Common myeloid progenitor, CD34-positive (primary cell): ENCODE measurements around the gene SYT1.

Source experiments
- CTCF ChIA-PET: fragments of 350-600 bp; sonication (Branson Sonifier 250); formaldehyde crosslinking; loops from one replicate; lab custom pipeline; 2021; ENCODE audit warnings: antibody characterized with exemption; lab: Charles Lee
- POLR2A ChIA-PET: fragments of 350-600 bp; sonication (Branson Sonifier 250); formaldehyde crosslinking; loops from one replicate; lab custom pipeline; 2021; ENCODE audit warnings: antibody characterized with exemption; lab: Charles Lee
- DNase-seq, 3 donors: peaks; one replicate each; pipeline versions ENCODE4 v3.0.0 to v3.0.0-alpha.2; 2013
- H3K27ac ChIP-seq, 2 experiments: 1 replicate in 1 of 2; 2 replicates in 1 of 2; pipeline ENCODE4 v1.7.0; 2013; ENCODE audit warnings: inconsistent platforms in 2 of 2, low read length in 2 of 2, mild to moderate bottlenecking in 2 of 2, low read depth in 1 of 2, moderate library complexity in 1 of 2; ENCODE audit not compliant: severe bottlenecking in 2 of 2, insufficient read depth in 1 of 2, poor library complexity in 1 of 2
- H3K27me3 ChIP-seq, 5 experiments: replicated peaks in 2 of 5; 1 replicate in 3 of 5; 2 replicates in 2 of 5; pipeline versions ENCODE4 v1.6.1 to v1.7.0; 2013; ENCODE audit warnings: low read length in 4 of 5, mild to moderate bottlenecking in 2 of 5, moderate library complexity in 2 of 5, inconsistent platforms in 1 of 5; ENCODE audit not compliant: insufficient read depth in 5 of 5, control insufficient read depth in 4 of 5
- H3K36me3 ChIP-seq, 4 experiments: 1 replicate in 2 of 4; 2 replicates in 2 of 4; pipeline versions ENCODE4 v1.6.1 to v1.7.0; 2013; ENCODE audit warnings: low read length in 3 of 4, control low read depth in 1 of 4, mild to moderate bottlenecking in 1 of 4; ENCODE audit not compliant: control insufficient read depth in 4 of 4, insufficient read depth in 4 of 4
- H3K4me1 ChIP-seq, 4 experiments: 1 replicate in 3 of 4; 2 replicates in 1 of 4; pipeline versions ENCODE4 v1.6.1 to v1.7.1; 2013; ENCODE audit warnings: low read length in 3 of 4, mild to moderate bottlenecking in 3 of 4, control low read depth in 1 of 4, inconsistent platforms in 1 of 4, moderate library complexity in 1 of 4; ENCODE audit not compliant: control insufficient read depth in 4 of 4, insufficient read depth in 4 of 4; ENCODE audit errors: control extremely low read depth in 1 of 4
- H3K4me3 ChIP-seq, 7 experiments: 1 replicate in 4 of 7; 2 replicates in 3 of 7; pipeline versions ENCODE4 v1.5.1 to v1.7.0; 2013; ENCODE audit warnings: mild to moderate bottlenecking in 7 of 7, low read length in 6 of 7, moderate library complexity in 6 of 7, inconsistent platforms in 2 of 7, low read depth in 2 of 7, control low read depth in 1 of 7; ENCODE audit not compliant: insufficient read depth in 4 of 7, control insufficient read depth in 1 of 7; ENCODE audit errors: extremely low read depth in 1 of 7
- H3K9me3 ChIP-seq, 5 experiments: 1 replicate in 4 of 5; 2 replicates in 1 of 5; pipeline versions ENCODE4 v1.6.1 to v1.7.1; 2013; ENCODE audit warnings: low read length in 4 of 5, mild to moderate bottlenecking in 2 of 5, inconsistent platforms in 1 of 5, low read depth in 1 of 5, moderate library complexity in 1 of 5; ENCODE audit not compliant: control insufficient read depth in 4 of 5, insufficient read depth in 2 of 5; ENCODE audit errors: control extremely low read depth in 1 of 5
- WGBS: methylation state at CpG from one replicate; pipeline ENCODE4 v1.1.5; 2013; ENCODE audit not compliant: insufficient coverage; 5-methylcytosine and 5-hydroxymethylcytosine counted together

Gene SYT1

DNA sequence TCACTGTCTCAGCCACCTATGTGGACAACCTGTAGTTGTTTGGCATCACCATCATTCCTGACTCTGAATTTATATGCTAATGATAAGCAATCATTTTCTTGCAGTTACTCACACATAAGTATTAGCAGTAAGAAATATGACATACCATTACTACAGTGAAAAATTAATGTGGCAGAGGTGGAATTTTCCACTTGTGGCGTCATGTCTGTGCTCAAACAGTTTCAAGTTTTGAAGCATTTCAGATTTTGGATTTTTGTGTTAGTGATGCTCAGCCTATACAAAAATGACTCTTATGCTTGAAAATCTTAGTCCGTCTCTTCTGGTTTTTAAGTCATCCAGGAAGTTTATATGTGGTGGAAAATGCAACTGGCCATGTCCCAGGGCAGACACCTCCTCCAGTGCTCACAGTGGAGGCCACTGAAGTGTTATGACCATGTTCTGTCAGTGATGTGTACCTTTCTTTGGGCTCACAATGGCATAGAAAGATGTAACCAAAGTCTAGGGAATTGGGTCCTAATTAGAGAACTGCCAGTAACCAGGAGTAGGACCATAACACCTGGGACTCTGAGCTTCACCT is 220.6 kb downstream of the SYT1 start:
- no peak for DNase-seq
- POLR2A ChIA-PET, result no interaction called here
- Histone ChIP-seq H3K27ac (no peak overlapping the region), H3K4me1 (no peaks in the 10 kb centered on the region), H3K36me3 (no peaks in the 10 kb centered on the region), H3K27me3 (no peaks in the 10 kb centered on the region), H3K4me3 (no peak overlapping the region), H3K9me3 (no peaks in the 10 kb centered on the region)
- WGBS, result 90% methylated on average over 2 of the region's 2 CpGs
- CTCF ChIA-PET, result no interaction called here

DNA sequence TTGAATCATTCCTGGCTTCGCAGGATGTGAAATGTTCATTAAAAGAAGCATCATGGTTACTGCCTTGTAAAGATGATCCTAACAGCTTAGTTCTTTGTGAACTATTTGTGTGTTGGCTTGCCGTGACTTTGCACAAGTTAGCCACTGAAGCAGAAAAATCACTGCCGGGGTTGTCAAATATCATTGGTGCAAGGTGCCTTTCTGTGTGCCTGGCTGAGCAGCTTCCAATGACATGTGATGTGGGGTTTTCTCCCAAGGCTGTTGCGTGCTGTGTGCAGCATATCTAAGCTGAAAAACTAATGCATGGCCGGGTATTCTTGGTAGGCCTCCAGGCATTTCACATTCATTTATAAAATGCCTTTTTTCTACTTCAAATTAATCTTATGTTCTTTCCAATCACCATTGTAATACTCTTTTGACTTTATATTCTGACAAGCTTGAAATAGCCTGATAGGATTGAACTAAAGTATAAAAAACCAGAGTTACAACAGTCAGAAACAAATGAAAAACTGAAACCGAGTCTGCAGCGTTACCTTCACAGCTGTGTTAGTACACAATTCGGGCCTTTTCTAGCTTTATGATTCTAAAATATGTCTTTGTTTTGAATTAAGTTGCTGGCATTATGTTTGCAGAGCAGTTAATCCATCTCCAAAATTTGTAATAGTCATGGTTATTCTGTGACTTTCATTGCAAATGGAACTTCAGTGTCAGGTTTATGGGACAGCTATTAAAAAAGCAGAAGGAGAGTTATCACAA is 222.1 kb downstream of the SYT1 start:
- DNase-seq, result no peak
- no peaks in the 10 kb centered on the region for H3K36me3 ChIP-seq
- 95% methylated on average over 7 of the region's 8 CpGs for WGBS
- ChIA-PET CTCF (no interaction called here), POLR2A (no interaction called here)
- no peak overlapping the region for H3K4me3 ChIP-seq
- H3K4me1 ChIP-seq, result no peaks in the 10 kb centered on the region
- no peaks in the 10 kb centered on the region for H3K27me3 ChIP-seq
- H3K27ac ChIP-seq, result no peak overlapping the region
- H3K9me3 ChIP-seq, result no peaks in the 10 kb centered on the region

DNA sequence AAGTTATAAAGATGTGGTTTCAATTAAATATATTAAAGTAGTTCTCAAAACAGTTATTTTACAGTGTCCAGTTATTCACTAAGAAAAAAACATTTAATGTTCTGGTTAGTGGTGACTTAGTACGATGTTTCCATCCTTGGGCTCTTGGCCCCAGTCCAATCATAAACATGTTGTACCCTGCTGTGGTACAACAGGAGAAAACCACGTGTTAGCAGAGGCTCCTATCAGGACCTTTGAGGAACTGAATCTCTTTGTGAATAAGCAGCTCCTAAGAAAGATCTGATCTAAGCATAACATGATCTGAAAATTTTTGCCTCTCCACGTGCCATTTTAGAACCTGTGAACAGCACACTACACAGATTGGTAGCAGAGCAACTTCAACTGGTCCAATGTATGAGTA is 234.0 kb downstream of the SYT1 start:
- Histone ChIP-seq H3K4me3 (no peak overlapping the region), H3K36me3 (no peaks in the 10 kb centered on the region), H3K27me3 (no peaks in the 10 kb centered on the region), H3K4me1 (no peaks in the 10 kb centered on the region), H3K9me3 (no peaks in the 10 kb centered on the region), H3K27ac (no peak overlapping the region)
- POLR2A ChIA-PET, result no interaction called here
- CTCF ChIA-PET, result no interaction called here
- 67% methylated on average over 3 of the region's 3 CpGs for WGBS
- DNase-seq, result no peak

DNA sequence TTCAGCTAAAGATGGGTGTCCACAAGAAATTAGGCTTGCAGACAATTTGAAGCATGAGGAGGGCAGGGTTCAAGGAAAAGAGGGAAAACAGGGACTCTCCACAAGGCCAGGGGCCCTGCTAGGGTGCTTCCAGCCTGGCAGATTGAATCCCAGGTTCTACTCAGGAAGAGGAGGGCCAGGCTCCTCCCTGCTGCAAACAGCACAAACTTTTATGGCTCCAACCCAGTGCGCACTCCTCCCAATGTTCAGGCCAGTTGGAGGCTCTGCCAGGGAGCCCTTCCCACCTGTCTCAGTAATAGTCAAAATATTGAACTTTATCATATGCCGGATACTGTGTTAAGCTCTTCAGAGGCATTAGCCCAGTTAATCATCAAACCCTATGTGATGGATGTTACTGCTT is 244.4 kb downstream of the SYT1 start:
- Histone ChIP-seq H3K4me1 (no peaks in the 10 kb centered on the region), H3K36me3 (no peaks in the 10 kb centered on the region)
- CTCF ChIA-PET, result no interaction called here

DNA sequence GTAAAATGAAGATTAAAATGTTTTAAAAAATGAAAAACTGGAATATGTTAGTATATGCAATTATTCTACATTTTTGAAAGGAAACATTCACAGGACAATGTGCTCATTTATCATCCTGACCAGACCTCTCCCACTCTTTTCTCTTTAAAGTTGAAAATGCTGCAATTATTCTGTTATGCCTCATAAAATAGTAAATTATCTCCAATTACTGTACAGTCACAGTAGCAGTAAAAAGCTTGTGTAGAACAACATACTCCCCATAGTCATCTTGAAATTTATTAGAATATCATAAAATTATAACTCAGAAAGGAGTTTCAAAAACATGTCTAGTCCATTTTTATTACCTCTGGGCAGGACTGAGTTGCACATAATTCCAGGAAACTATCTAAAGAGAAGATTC is 250.3 kb downstream of the SYT1 start:
- H3K36me3 ChIP-seq, result no peaks in the 10 kb centered on the region
- CTCF ChIA-PET, result no interaction called here
- no peaks in the 10 kb centered on the region for H3K9me3 ChIP-seq
- H3K4me1 ChIP-seq, result no peaks in the 10 kb centered on the region
- H3K4me3 ChIP-seq, result no peak overlapping the region
- POLR2A ChIA-PET, result no interaction called here
- no peak overlapping the region for H3K27ac ChIP-seq
- no peak for DNase-seq
- H3K27me3 ChIP-seq, result no peaks in the 10 kb centered on the region

More for the DNA sequence above, 244.4 kb downstream of the SYT1 start:
- H3K9me3 ChIP-seq, result no peaks in the 10 kb centered on the region
- WGBS, result no CpG with 5 or more reads among the region's 2 CpGs
- POLR2A ChIA-PET, result no interaction called here
- H3K27ac ChIP-seq, result no peak overlapping the region
- no peak for DNase-seq
- no peak overlapping the region for H3K4me3 ChIP-seq
- no peaks in the 10 kb centered on the region for H3K27me3 ChIP-seq

DNA sequence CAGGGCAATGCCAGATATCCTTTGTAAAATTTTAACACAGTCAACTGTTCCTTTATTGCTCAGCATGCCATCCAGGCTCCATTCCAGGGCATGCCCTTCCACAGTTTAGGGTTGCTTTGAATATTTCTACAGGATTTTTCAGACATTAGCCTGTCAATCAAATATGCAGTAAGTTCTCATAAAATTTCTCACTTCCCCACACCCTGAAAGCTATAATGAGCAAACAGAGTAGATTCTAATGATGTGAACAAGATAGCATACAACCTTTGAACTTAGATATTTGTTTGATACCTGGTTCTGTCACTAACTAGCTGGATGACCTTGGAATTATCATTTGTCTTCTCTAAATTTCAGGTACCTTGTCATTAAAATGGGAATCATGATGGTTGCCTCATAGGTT is 251.2 kb downstream of the SYT1 start:
- H3K9me3 ChIP-seq, result no peaks in the 10 kb centered on the region
- no peak overlapping the region for H3K4me3 ChIP-seq
- H3K36me3 ChIP-seq, result no peaks in the 10 kb centered on the region
- no peak overlapping the region for H3K27ac ChIP-seq
- ChIA-PET POLR2A (no interaction called here), CTCF (no interaction called here)
- DNase-seq, result no peak
- no peaks in the 10 kb centered on the region for H3K4me1 ChIP-seq
- H3K27me3 ChIP-seq, result no peaks in the 10 kb centered on the region

DNA sequence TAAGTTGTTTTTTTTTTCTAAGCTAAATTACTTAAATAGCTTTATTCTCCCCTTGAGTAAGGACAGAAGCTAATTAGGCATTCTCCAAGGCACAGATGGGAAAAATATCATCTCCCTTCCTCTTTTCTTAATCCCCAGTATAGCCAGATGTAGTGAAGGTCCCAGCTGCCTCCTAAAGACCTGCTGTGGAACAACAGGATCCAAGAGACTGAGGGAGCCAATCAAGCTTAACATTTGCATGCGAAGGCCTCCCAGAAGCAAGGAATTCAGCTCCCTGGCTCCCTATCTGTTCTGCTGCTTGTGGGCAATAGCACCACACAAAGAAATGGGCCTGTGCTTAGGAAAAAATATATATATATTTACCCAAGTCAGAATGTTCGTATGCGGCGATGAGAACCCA is 255.2 kb downstream of the SYT1 start:
- POLR2A ChIA-PET, result no interaction called here

More for the DNA sequence above, 255.2 kb downstream of the SYT1 start:
- H3K36me3 ChIP-seq, result no peaks in the 10 kb centered on the region
- no peak overlapping the region for H3K27ac ChIP-seq
- CTCF ChIA-PET, result interaction anchor here (0.6 to 1.2 kb wide), 3 partner anchors 8 to 228 kb away, joined by 3 read pairs; no protein-coding TSS in a partner anchor
- H3K4me3 ChIP-seq, result no peak overlapping the region
- H3K9me3 ChIP-seq, result no peaks in the 10 kb centered on the region
- no peak for DNase-seq
- no peaks in the 10 kb centered on the region for H3K27me3 ChIP-seq
- H3K4me1 ChIP-seq, result no peaks in the 10 kb centered on the region
- 100% methylated on average over 1 of the region's 4 CpGs for WGBS
